Activated T-cell treated with anti-CD3 and anti-CD28 coated beads, Interleukin-2, amount 50 U/mL, for 4 hours (primary cell): ENCODE results near the gene SLC26A4. TPM values are rescaled to one million over a fixed set of nuclear protein-coding genes. Genes with fewer than 3 reads are reported as not detected.
"Not testable (repeated sequence)": the region's sequence is repeated elsewhere in the genome, so short reads cannot be mapped to it uniquely, and the experiment has no call there.

Experiments used
- ATAC-seq, 2 donors: fragments of 200-7000 bp; cut with Tn5 transposase; one replicate each; pipeline ENCODE4 v1.10.0; 2021
- DNase-seq: peaks from one replicate; pipeline ENCODE4 v3.0.0-alpha.2; 2020
- H3K27me3 Mint-ChIP-seq: one replicate; pipeline ENCODE4 v1.8.0; 2021; ENCODE audit warnings: low read depth, mixed read lengths
- H3K36me3 Mint-ChIP-seq: one replicate; pipeline ENCODE4 v1.8.0; 2022; ENCODE audit warnings: mixed read lengths; ENCODE audit not compliant: insufficient read depth
- H3K4me1 Mint-ChIP-seq: one replicate; pipeline ENCODE4 v1.8.0; 2021; ENCODE audit warnings: low read depth, mixed read lengths
- H3K4me3 Mint-ChIP-seq: one replicate; pipeline ENCODE4 v1.8.0; 2021; ENCODE audit warnings: mild to moderate bottlenecking, moderate library complexity, mixed read lengths
- H3K9me3 Mint-ChIP-seq: one replicate; pipeline ENCODE4 v1.8.0; 2021; ENCODE audit warnings: mixed read lengths
- total RNA-seq, 3 donors: library from RNA; stranded (reverse); gene quantifications; one replicate each; pipeline ENCODE4 v1.2.1, GENCODE V29; 2021

SLC26A4 gene
- total RNA-seq, result 1 to 10 TPM in 1 of 3 donors, under 1 TPM in 2; 0.68 to 2.0 (median 0.71) TPM

GRCh38 chr7:107660381-107661080, at the start of gene SLC26A4:
TSS of gene SLC26A4 (plus strand) at chr7:107660828. CDS start at chr7:107661642, 814 bp downstream.
- ATAC-seq, result peak in 1 of 2 donors; percentile 26
- peaks cover 32% of the 10 kb centered on the region for H3K27me3 Mint-ChIP-seq
- no peaks in the 10 kb centered on the region for H3K36me3 Mint-ChIP-seq
- peak; percentile 5 for DNase-seq
- peak within 1 kb of the TSS; percentile 78 for H3K4me3 Mint-ChIP-seq
- H3K4me1 Mint-ChIP-seq, result peaks cover 30% of the 10 kb centered on the region
- H3K9me3 Mint-ChIP-seq, result no peaks in the 10 kb centered on the region

DNA sequence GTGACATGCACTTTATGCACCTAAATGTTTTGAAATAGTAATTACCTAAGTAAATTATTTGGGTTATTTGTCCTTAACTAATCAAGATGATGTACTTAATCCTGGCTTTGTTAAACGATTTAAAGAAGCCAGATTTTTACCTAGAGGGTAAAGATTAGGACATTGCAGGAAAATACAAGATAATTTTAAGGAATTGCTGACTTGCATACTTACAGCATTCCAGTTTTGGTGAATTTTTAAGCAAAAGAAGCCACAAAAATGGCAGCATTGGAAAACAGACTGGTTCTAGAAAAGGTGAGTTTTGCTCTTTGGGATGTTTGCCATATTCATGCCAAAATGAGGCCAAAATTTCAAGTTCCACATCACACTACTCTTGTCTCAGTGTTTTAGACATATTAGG, 47.2 kb upstream of the SLC26A4 start:
- no peak for ATAC-seq

DNA sequence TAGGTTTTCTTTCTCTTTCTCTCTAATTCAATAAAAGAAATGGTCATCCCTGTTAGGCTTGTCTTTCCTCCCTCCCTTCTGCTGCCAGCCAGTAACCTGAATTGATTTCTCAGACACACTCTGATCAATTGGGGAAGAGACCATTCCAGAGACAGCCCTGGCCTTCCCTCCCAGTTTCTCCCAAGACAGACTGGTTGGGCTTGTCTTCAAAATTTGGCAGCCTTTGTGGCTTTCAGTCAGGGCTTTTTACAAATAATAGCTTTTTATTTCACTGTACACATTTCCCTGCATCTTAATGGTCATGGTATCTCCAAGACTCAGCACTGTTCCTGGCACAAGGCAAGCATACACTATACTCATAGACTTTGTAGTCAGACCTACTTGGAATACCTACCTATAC, 46.7 kb upstream of the SLC26A4 start:
- DNase-seq (no peak), ATAC-seq (no peak)
- no peak overlapping the region for H3K4me3 Mint-ChIP-seq
- H3K9me3 Mint-ChIP-seq, result no peaks in the 10 kb centered on the region
- H3K27me3 Mint-ChIP-seq, result no peaks in the 10 kb centered on the region
- no peaks in the 10 kb centered on the region for H3K4me1 Mint-ChIP-seq
- peaks cover 18% of the 10 kb centered on the region for H3K36me3 Mint-ChIP-seq

More for the DNA sequence above, 47.2 kb upstream of the SLC26A4 start:
- Mint-ChIP-seq H3K36me3 (peaks cover 20% of the 10 kb centered on the region), H3K4me1 (no peaks in the 10 kb centered on the region), H3K9me3 (no peaks in the 10 kb centered on the region), H3K27me3 (no peaks in the 10 kb centered on the region), H3K4me3 (no peak overlapping the region)
- no peak for DNase-seq

DNA sequence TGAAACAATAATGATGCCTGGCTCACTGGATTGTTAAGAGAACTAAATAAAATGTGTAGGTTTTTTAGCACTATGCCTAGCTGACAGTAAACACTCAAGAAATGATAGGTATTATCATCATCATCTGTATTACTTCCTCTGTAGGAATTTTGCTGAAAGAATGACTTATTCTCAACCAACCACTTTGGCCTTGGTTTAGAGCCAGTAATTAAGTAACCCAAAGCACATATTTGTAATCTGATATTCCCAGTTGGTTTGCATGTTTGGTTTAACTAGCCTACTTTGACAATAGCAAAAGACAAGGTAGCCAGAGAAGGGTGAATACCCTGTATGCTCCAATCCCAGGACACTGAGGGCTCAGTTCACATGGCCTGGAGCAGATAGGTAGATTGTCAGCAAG, 46.2 kb upstream of the SLC26A4 start:
- no peak for ATAC-seq
- Mint-ChIP-seq H3K9me3 (no peaks in the 10 kb centered on the region), H3K4me3 (no peak overlapping the region), H3K27me3 (no peaks in the 10 kb centered on the region), H3K4me1 (no peaks in the 10 kb centered on the region), H3K36me3 (peaks cover 16% of the 10 kb centered on the region)
- no peak for DNase-seq

- Mint-ChIP-seq H3K4me1 (no peaks in the 10 kb centered on the region), H3K4me3 (no peak overlapping the region), H3K36me3 (peaks cover 13% of the 10 kb centered on the region), H3K9me3 (no peaks in the 10 kb centered on the region), H3K27me3 (no peaks in the 10 kb centered on the region)
- DNase-seq (no peak), ATAC-seq (no peak)
These were observed 44.5 kb upstream of the SLC26A4 start for GRCh38 chr7:107615910-107616680.

- Mint-ChIP-seq H3K9me3 (peaks cover 6% of the 10 kb centered on the region), H3K36me3 (peaks cover 2% of the 10 kb centered on the region), H3K4me3 (no peak overlapping the region), H3K4me1 (no peaks in the 10 kb centered on the region), H3K27me3 (no peaks in the 10 kb centered on the region)
- no peak for DNase-seq
- no peak for ATAC-seq
These were observed 38.2 kb upstream of the SLC26A4 start for GRCh38 chr7:107622429-107622828.

- no peak for ATAC-seq
- H3K27me3 Mint-ChIP-seq, result no peaks in the 10 kb centered on the region
These were observed 37.7 kb upstream of the SLC26A4 start for GRCh38 chr7:107622894-107623293.

DNA sequence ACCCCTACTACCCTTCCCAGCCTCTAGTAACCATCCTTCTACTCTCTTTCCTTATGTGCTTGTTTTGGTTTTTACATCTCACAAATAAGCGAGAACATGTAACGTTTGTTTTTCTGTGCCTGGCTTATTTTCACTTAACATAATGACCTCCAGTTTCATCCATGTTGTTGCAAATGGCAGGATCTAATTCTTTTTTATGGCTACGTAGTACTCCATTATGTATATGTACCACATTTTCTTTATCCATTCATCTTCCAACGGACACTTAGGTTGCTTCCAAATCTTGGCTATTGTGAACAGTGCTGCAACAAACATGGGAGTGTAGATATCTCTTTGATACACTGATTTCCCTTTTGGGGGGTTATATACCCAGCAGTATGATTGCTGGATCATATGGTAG, 33.6 kb upstream of the SLC26A4 start:
- DNase-seq (no peak), ATAC-seq (no peak)
- no peaks in the 10 kb centered on the region for H3K4me1 Mint-ChIP-seq
- peaks cover 2% of the 10 kb centered on the region for H3K27me3 Mint-ChIP-seq
- H3K9me3 Mint-ChIP-seq, result peaks cover 6% of the 10 kb centered on the region
- peaks cover 2% of the 10 kb centered on the region for H3K36me3 Mint-ChIP-seq
- H3K4me3 Mint-ChIP-seq, result no peak overlapping the region

More at GRCh38 chr7:107622894-107623293, 37.7 kb upstream of the SLC26A4 start:
- Mint-ChIP-seq H3K9me3 (peaks cover 6% of the 10 kb centered on the region), H3K36me3 (peaks cover 2% of the 10 kb centered on the region), H3K4me3 (no peak overlapping the region), H3K4me1 (no peaks in the 10 kb centered on the region)
- no peak for DNase-seq

GRCh38 chr7:107628461-107629064, 32.1 kb upstream of the SLC26A4 start:
- H3K27me3 Mint-ChIP-seq, result peaks cover 3% of the 10 kb centered on the region
- H3K4me3 Mint-ChIP-seq, result no peak overlapping the region
- peaks cover 3% of the 10 kb centered on the region for H3K4me1 Mint-ChIP-seq
- H3K36me3 Mint-ChIP-seq, result peaks cover 2% of the 10 kb centered on the region
- no peak for ATAC-seq
- DNase-seq, result no peak
- H3K9me3 Mint-ChIP-seq, result peaks cover 6% of the 10 kb centered on the region

GRCh38 chr7:107630342-107630741, 30.3 kb upstream of the SLC26A4 start:
- peaks cover 3% of the 10 kb centered on the region for H3K4me1 Mint-ChIP-seq
- peaks cover 6% of the 10 kb centered on the region for H3K9me3 Mint-ChIP-seq
- H3K36me3 Mint-ChIP-seq, result peaks cover 2% of the 10 kb centered on the region
- H3K4me3 Mint-ChIP-seq, result no peak overlapping the region
- peaks cover 3% of the 10 kb centered on the region for H3K27me3 Mint-ChIP-seq
- no peak for ATAC-seq
- no peak for DNase-seq

GRCh38 chr7:107631588-107632491, 28.8 kb upstream of the SLC26A4 start:
- H3K36me3 Mint-ChIP-seq, result peaks cover 2% of the 10 kb centered on the region
- peaks cover 6% of the 10 kb centered on the region for H3K9me3 Mint-ChIP-seq
- DNase-seq (no peak), ATAC-seq (no peak)
- H3K27me3 Mint-ChIP-seq, result peaks cover 3% of the 10 kb centered on the region
- H3K4me1 Mint-ChIP-seq, result peaks cover 3% of the 10 kb centered on the region
- no peak overlapping the region for H3K4me3 Mint-ChIP-seq

GRCh38 chr7:107632492-107632865, 28.1 kb upstream of the SLC26A4 start:
- Mint-ChIP-seq H3K27me3 (peaks cover 3% of the 10 kb centered on the region), H3K36me3 (no peaks in the 10 kb centered on the region), H3K4me3 (no peak overlapping the region), H3K4me1 (peaks cover 3% of the 10 kb centered on the region), H3K9me3 (no peaks in the 10 kb centered on the region)
- ATAC-seq (no peak), DNase-seq (no peak)

DNA sequence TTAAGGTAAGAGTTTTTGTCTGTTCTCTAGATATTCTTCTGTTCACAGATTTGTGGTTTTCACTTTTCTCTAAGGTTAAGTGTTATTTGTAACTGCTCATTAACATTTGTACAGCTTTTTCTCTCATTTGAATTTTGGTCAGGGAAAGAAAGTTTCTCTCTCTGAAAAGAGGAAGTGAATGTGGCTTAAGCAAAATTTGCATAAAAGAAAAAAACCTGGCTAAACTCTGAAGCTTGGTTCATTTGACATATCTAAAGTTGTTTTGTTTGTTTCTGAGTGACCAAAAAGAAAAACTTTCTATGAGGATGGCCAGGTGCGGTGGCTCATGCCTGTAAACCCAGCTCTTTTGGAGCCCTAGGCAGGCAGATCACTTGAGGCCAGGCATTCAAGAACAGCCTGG, 22.0 kb upstream of the SLC26A4 start:
- ATAC-seq (no peak), DNase-seq (no peak)
- Mint-ChIP-seq H3K4me3 (no peak overlapping the region), H3K27me3 (peaks cover 7% of the 10 kb centered on the region), H3K4me1 (peaks cover 4% of the 10 kb centered on the region), H3K36me3 (no peaks in the 10 kb centered on the region), H3K9me3 (no peaks in the 10 kb centered on the region)

DNA sequence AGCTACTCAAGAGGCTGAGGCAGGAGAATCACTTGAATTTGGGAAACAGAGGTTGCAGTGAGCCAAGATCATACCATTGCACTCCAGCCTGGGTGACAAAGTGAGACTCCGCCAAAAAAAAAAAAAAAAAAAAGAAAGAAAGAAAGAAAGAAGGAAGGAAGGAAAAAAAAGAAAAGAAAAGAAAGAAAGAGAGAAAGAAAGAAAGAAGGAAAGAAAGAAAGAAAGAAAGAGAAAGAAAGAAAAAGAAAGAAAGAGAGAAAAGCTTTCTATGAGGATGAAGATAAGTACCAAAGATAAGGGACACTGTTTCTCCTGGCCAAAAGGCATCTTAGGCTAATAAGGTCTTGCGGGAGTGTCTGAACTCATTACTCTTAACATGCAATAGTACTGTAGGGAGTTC, 21.6 kb upstream of the SLC26A4 start:
- not testable (repeated sequence) for ATAC-seq, H3K4me1 Mint-ChIP-seq, H3K4me3 Mint-ChIP-seq, H3K36me3 Mint-ChIP-seq, H3K9me3 Mint-ChIP-seq, DNase-seq, H3K27me3 Mint-ChIP-seq
